ENCODE measurements around the gene NRM. TPM values are rescaled to one million over a fixed set of nuclear protein-coding genes. Genes with fewer than 3 reads are reported as not detected.

NRM gene
- total and polyA plus RNA-seq, 2 of the 13 experiments (the other 11 are each of a cell fraction or from before 2014, with no cell fraction given) = 12.5 to 16.0 TPM

- TF ChIP-seq NR2F1 (CRISPR knock-in tag; IDR thresholded peaks at IDR 0.05) = peak; percentile 58 to 62; a peak in 2 of 4 replicates
- peak; percentile 87 for TF ChIP-seq FOXP4 (CRISPR knock-in tag; IDR thresholded peaks at IDR 0.05)
- TF ChIP-seq ERF (CRISPR knock-in tag; IDR thresholded peaks at IDR 0.05) = peak; percentile 93
- TF ChIP-seq ZMAT3 (CRISPR knock-in tag; conservative IDR thresholded peaks at IDR 0.05) = peak; percentile 90
- no peak for TF ChIP-seq RNF219 (CRISPR knock-in tag; IDR thresholded peaks at IDR 0.05)
- TF ChIP-seq ZBTB20 (CRISPR knock-in tag; IDR thresholded peaks at IDR 0.05; ENCODE audit: borderline replicate concordance, low read depth) = peak; percentile 78; the same call in 1 of the 2 replicates
- TF ChIP-seq AGO2 (optimal IDR thresholded peaks at IDR 0.05; ENCODE audit: low read depth, low read length) = no peak
- peak; percentile 63; the same call in 1 of the 2 replicates for TF ChIP-seq ZNF704 (CRISPR knock-in tag; IDR thresholded peaks at IDR 0.05; ENCODE audit: borderline replicate concordance)
- peak; percentile 76 for TF ChIP-seq FOSL2 (CRISPR knock-in tag; IDR thresholded peaks at IDR 0.05)
- TF ChIP-seq ZNF276 (CRISPR knock-in tag; IDR thresholded peaks at IDR 0.05; ENCODE audit: low read depth) = peak; percentile 34; the same call in 1 of the 2 replicates
- TF ChIP-seq ZFX (CRISPR knock-in tag; IDR thresholded peaks at IDR 0.05; ENCODE audit: low read depth) = peak; percentile 68
- peak; percentile 98 for TF ChIP-seq MAFK (conservative IDR thresholded peaks at IDR 0.05 in 1 of 2, IDR thresholded peaks at IDR 0.05 in 1 of 2; ENCODE audit: low read length in 2 of 2)
- peak; percentile 67 for TF ChIP-seq NCOR1 (IDR thresholded peaks at IDR 0.05; ENCODE audit: borderline replicate concordance, low read length)
- TF ChIP-seq ZNF576 (CRISPR knock-in tag; IDR thresholded peaks at IDR 0.05) = no peak
- no peak for TF ChIP-seq ATRX (CRISPR knock-in tag; IDR thresholded peaks at IDR 0.05; ENCODE audit: borderline replicate concordance)
- 0 out of 2 replicates have a peak, but pooled peaks have one; percentile 20 for TF ChIP-seq ZXDC (CRISPR knock-in tag; IDR thresholded peaks at IDR 0.05)
Observed at GRCh38 chr6:30654798-30655742, 35.7 kb downstream of the NRM start (continued).

All from HepG2 (cell line).